ENCODE results near the gene MYH14. TPM values are rescaled to one million over a fixed set of nuclear protein-coding genes. Genes with fewer than 3 reads are reported as not detected.

Gene MYH14
- total and polyA plus RNA-seq, 2 of the 8 experiments (the other 6 are each of a cell fraction or from before 2014, with no cell fraction given), result 17.3 to 28.6 TPM

- H3K27ac ChIP-seq (ENCODE audit: low read depth, low read length), result no peak overlapping the region
- H2AFZ ChIP-seq (ENCODE audit: low read length), result no peak overlapping the region
- no peak overlapping the region for H3K4me2 ChIP-seq (ENCODE audit: insufficient read depth in 1 of 2, low read depth in 2 of 2, low read length in 2 of 2)
- no peak overlapping the region for H3K14ac ChIP-seq (ENCODE audit: insufficient read length)
- no peak overlapping the region for H2BK15ac ChIP-seq (ENCODE audit: low read length)
- H3K79me2 ChIP-seq (ENCODE audit: control insufficient read depth in 1 of 2, insufficient read depth in 2 of 2, low read length in 2 of 2), result no peaks in the 10 kb centered on the region
- no peaks in the 10 kb centered on the region for H3K4me1 ChIP-seq (replicated peaks in 1 of 4; ENCODE audit: control insufficient read depth in 3 of 4, insufficient read depth in 4 of 4, low read length in 3 of 4)
- H4K20me1 ChIP-seq (replicated peaks in 1 of 2; ENCODE audit: control insufficient read depth in 1 of 2, insufficient read depth in 2 of 2, low read length in 2 of 2), result no peaks in the 10 kb centered on the region
- H3K79me1 ChIP-seq (ENCODE audit: low read depth, low read length), result no peaks in the 10 kb centered on the region
- H2BK20ac ChIP-seq (ENCODE audit: low read length), result no peak overlapping the region
- no peak overlapping the region for H3K9ac ChIP-seq (replicated peaks in 1 of 4; ENCODE audit: extremely low read depth in 1 of 4, low read depth in 3 of 4, low read length in 3 of 4)
- no peak overlapping the region for H2AK5ac ChIP-seq (ENCODE audit: low read depth, low read length)
- H4K5ac ChIP-seq (ENCODE audit: insufficient read length, low read depth, low read length), result no peak overlapping the region
- no peaks in the 10 kb centered on the region for H3K36me3 ChIP-seq (ENCODE audit: control insufficient read depth in 2 of 4, insufficient read depth in 4 of 4, low read length in 3 of 4)
- H3K9me3 ChIP-seq (ENCODE audit: insufficient read depth in 2 of 2, low read depth in 1 of 2, low read length in 1 of 2), result peaks cover 3 to 13% of the 10 kb centered on the region in 2 experiments; a peak in 2 of 4 replicates
- H2BK12ac ChIP-seq (ENCODE audit: low read depth, low read length), result no peak overlapping the region
- no peak overlapping the region for H3K23ac ChIP-seq (ENCODE audit: insufficient read length)
- DNase-seq (ENCODE audit: low read depth in 1 of 2, low spot score in 2 of 2) (no peak), FAIRE-seq (no peak)
- TF ChIP-seq HDAC6 (IDR thresholded peaks at IDR 0.05; ENCODE audit: low read depth, low read length) (no peak), GTF2F1 (IDR thresholded peaks at IDR 0.05; ENCODE audit: borderline replicate concordance, low read depth, low read length) (no peak), SAP30 (IDR thresholded peaks at IDR 0.05; ENCODE audit: insufficient read depth, insufficient replicate concordance, low read length) (no peak), SIN3A (conservative IDR thresholded peaks at IDR 0.05 in 1 of 2, IDR thresholded peaks at IDR 0.05 in 1 of 2; ENCODE audit: low read depth in 1 of 2, low read length in 2 of 2) (no peak), MAFK (IDR thresholded peaks at IDR 0.05; ENCODE audit: low read depth, low read length) (no peak), SRF (IDR thresholded peaks at IDR 0.05; ENCODE audit: low read depth, low read length) (no peak), RBBP5 (IDR thresholded peaks at IDR 0.05; ENCODE audit: borderline replicate concordance, low read depth, low read length) (no peak)
- no peak overlapping the region for H4K8ac ChIP-seq (ENCODE audit: extremely low read depth, insufficient read depth, low read length)
- H3K23me2 ChIP-seq (ENCODE audit: low read depth, low read length), result no peaks in the 10 kb centered on the region
- CTCF ChIA-PET (ENCODE audit: partially characterized antibody), result interaction anchor here (0.8 to 1.4 kb wide), 8 partner anchors 11 to 83 kb away, joined by 3 to 4 read pairs (median 3); no protein-coding TSS in a partner anchor
- no peaks in the 10 kb centered on the region for H3K27me3 ChIP-seq (replicated peaks in 1 of 4; ENCODE audit: control insufficient read depth in 3 of 4, extremely low read depth in 1 of 4, insufficient read depth in 3 of 4, low read length in 3 of 4)
- no peak overlapping the region for H3K18ac ChIP-seq (ENCODE audit: extremely low read depth, low read length)
- no peak overlapping the region for H3K4ac ChIP-seq (replicated peaks; ENCODE audit: insufficient read length, low read depth, low read length)
- no peak overlapping the region for H2BK5ac ChIP-seq (ENCODE audit: low read depth, low read length)
- H3K4me3 ChIP-seq (ENCODE audit: extremely low read depth in 1 of 4, insufficient read depth in 2 of 4, low read depth in 3 of 4, low read length in 4 of 4), result no peak overlapping the region
- no peak overlapping the region for H4K91ac ChIP-seq (replicated peaks; ENCODE audit: insufficient read length, low read length)
- POLR2A ChIA-PET (ENCODE audit: partially characterized antibody), result interaction anchor here (1.0 kb wide), 1 partner anchor 77 kb away, joined by 3 read pairs; no protein-coding TSS in a partner anchor
- H2BK120ac ChIP-seq (replicated peaks; ENCODE audit: low read depth, low read length), result no peak overlapping the region
- no peak overlapping the region for H3K56ac ChIP-seq (replicated peaks; ENCODE audit: insufficient read length, low read depth, low read length)
Measured at GRCh38 chr19:50172726-50173125, 30.7 kb upstream of the MYH14 start.
